Measurements from ENCODE around the gene HOXB4. TPM values are rescaled to one million over a fixed set of nuclear protein-coding genes. Genes with fewer than 3 reads are reported as not detected.

Gene HOXB4
- total and polyA plus RNA-seq, 12 donors, result 1.7 to 9.8 (median 3.4) TPM

DNA sequence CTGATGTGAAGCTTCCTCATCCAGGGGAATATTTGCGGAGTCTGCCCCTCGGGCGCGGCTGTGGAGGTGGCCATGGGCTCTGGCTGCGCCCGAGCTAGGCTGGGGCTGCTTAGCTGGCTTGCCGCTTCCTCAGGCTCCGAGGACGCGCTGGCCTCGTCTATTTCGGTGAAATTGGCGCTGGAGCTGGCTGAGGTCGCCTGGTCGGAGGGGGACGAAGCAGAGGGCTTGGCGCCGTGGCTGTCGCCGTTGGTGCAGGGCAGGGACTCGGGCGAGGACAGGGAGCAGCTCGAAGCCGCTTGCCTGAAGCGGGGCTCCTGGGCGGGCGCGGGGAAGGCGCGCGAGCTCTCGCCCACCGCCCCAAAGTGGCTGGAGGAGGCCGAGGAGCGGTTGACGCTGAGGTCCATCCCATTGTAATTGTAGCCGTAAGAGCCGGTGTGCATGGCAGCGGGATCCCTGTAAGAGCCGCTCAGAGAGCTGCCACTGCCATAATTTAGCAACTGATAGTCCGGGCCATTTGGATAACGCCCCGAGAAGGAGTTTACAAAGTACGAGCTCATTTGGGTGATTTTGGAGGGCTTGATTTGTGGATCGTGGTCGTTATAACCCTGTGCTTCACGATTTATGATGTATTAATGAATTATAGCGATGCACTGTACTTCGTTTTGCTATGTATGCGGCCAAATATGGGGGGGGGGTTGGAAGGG, 15.1 kb upstream of the HOXB4 start, which contains the start of gene HOXB5:
HOXB5 (minus strand) TSS at position 654 of the 704 bp plus-strand sequence; CDS start at position 557, 97 bp downstream.
- WGBS, 4 donors, result 5 to 19% (median 8%) methylated on average over 14 to 50 of the region's 50 CpGs
- Histone ChIP-seq H3K9me3 (replicated peaks in 1 of 3) (no peaks in the 10 kb centered on the region), H3K4me3 (peak within 1 kb of the TSS in 2 of 4 donors; percentile 41 to 54), H3K27ac (peak within 1 kb of the TSS in 3 of 5 donors; percentile 53 to 79 (median 62)), H3K36me3 (replicated peaks in 1 of 2) (peaks cover 0 to 13% of the 10 kb centered on the region in 2 donors), H3K4me1 (replicated peaks in 1 of 2) (peaks cover 0 to 29% of the 10 kb centered on the region in 2 donors), H3K27me3 (no peaks in the 10 kb centered on the region)
- no peak for TF ChIP-seq POLR2A (IDR thresholded peaks at IDR 0.05)
- TF ChIP-seq, protein P1, sequence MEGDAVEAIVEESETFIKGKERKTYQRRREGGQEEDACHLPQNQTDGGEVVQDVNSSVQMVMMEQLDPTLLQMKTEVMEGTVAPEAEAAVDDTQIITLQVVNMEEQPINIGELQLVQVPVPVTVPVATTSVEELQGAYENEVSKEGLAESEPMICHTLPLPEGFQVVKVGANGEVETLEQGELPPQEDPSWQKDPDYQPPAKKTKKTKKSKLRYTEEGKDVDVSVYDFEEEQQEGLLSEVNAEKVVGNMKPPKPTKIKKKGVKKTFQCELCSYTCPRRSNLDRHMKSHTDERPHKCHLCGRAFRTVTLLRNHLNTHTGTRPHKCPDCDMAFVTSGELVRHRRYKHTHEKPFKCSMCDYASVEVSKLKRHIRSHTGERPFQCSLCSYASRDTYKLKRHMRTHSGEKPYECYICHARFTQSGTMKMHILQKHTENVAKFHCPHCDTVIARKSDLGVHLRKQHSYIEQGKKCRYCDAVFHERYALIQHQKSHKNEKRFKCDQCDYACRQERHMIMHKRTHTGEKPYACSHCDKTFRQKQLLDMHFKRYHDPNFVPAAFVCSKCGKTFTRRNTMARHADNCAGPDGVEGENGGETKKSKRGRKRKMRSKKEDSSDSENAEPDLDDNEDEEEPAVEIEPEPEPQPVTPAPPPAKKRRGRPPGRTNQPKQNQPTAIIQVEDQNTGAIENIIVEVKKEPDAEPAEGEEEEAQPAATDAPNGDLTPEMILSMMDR (IDR thresholded peaks at IDR 0.05), result no peak
- peak in 3 of 7 donors; percentile 46 to 52 (median 46) for DNase-seq
- intact Hi-C loops (cut with DNase I), result loop anchor here in 1 of 2 donors (10.0 kb wide), 1 partner anchor 248 kb away; no protein-coding TSS in a partner anchor

DNA sequence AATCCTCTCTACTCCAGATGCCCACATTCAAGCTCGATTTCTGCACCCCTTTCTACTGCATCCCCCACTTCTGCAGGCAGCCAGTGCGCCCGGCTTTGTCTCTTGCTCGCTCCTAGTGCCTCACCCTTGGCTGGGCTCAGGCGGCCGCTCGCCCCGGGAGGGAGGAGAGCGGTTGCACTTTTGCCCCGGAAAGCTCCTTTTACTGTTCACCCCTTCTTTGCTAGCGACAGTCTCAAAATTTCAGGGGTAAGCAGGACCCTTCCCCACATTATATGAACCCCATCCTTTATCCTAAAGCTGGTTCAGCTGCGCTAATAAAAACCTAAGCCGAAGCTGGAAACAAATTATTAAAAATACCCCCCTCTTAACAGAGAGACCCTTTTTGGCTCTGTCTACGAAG, 14.4 kb upstream of the HOXB4 start:
- Histone ChIP-seq H3K9me3 (replicated peaks in 1 of 3) (no peaks in the 10 kb centered on the region), H3K36me3 (replicated peaks in 1 of 2) (peaks cover 0 to 13% of the 10 kb centered on the region in 2 donors), H3K27me3 (no peaks in the 10 kb centered on the region), H3K4me3 (peak overlapping the region in 1 of 4 donors; percentile 54), H3K27ac (peak overlapping the region in 2 of 5 donors; percentile 53 to 79), H3K4me1 (replicated peaks in 1 of 2) (peaks cover 0 to 29% of the 10 kb centered on the region in 2 donors)
- intact Hi-C loops (cut with DNase I), result loop anchor here in 1 of 2 donors (10.0 kb wide), 1 partner anchor 248 kb away; no protein-coding TSS in a partner anchor
- WGBS, 4 donors, result 38 to 54% (median 48%) methylated on average over 14 of the region's 14 CpGs
- TF ChIP-seq, protein P1 (IDR thresholded peaks at IDR 0.05), result no peak
- TF ChIP-seq POLR2A (IDR thresholded peaks at IDR 0.05), result no peak
- DNase-seq, result no peak

- peaks cover 0 to 13% of the 10 kb centered on the region in 2 donors for H3K36me3 ChIP-seq (replicated peaks in 1 of 2)
- no peak for TF ChIP-seq POLR2A (IDR thresholded peaks at IDR 0.05)
- TF ChIP-seq, protein P1 (IDR thresholded peaks at IDR 0.05), result no peak
- H3K27me3 ChIP-seq, result no peaks in the 10 kb centered on the region
- intact Hi-C loops (cut with DNase I), result loop anchor here in 1 of 2 donors (10.0 kb wide), 1 partner anchor 247 kb away; no protein-coding TSS in a partner anchor
- no peak for DNase-seq
- H3K4me3 ChIP-seq, result peak overlapping the region in 1 of 4 donors; percentile 54
- H3K4me1 ChIP-seq (replicated peaks in 1 of 2), result peaks cover 0 to 30% of the 10 kb centered on the region in 2 donors
- 57 to 70% (median 63%) methylated on average over 29 to 33 of the region's 33 CpGs for WGBS, 4 donors
- peak overlapping the region in 2 of 5 donors; percentile 53 to 79 for H3K27ac ChIP-seq
- H3K9me3 ChIP-seq (replicated peaks in 1 of 3), result no peaks in the 10 kb centered on the region
These were observed 13.9 kb upstream of the HOXB4 start for GRCh38 chr17:48592057-48592514.

Measured in adrenal gland (tissue), 12 donors.